ENCODE results near the gene ETS1.
A peak's percentile ranks its signal among the peaks of the same experiment; 100 is the strongest.
"Not testable (repeated sequence)": the region's sequence is repeated elsewhere in the genome, so short reads cannot be mapped to it uniquely, and the experiment has no call there.

The ETS1 gene

GRCh38 chr11:128462922-128463321, 124.4 kb downstream of the ETS1 start:
- no peak for DNase-seq (ENCODE audit: low spot score)

- DNase-seq (ENCODE audit: low spot score), result no peak
Measured at GRCh38 chr11:128462189-128462588, 125.2 kb downstream of the ETS1 start.

GRCh38 chr11:128458321-128458720, 129.0 kb downstream of the ETS1 start:
- no peak for DNase-seq (ENCODE audit: low spot score)

GRCh38 chr11:128457874-128458273, 129.5 kb downstream of the ETS1 start:
- DNase-seq (ENCODE audit: low spot score), result no peak

GRCh38 chr11:128456566-128457268, 130.6 kb downstream of the ETS1 start:
- DNase-seq (ENCODE audit: low spot score), result no peak

GRCh38 chr11:128455766-128456165, 131.6 kb downstream of the ETS1 start:
- DNase-seq (ENCODE audit: low spot score), result no peak

- DNase-seq (ENCODE audit: low spot score), result no peak
Measured at GRCh38 chr11:128453444-128454336, 133.7 kb downstream of the ETS1 start.

GRCh38 chr11:128451652-128452470, 135.5 kb downstream of the ETS1 start:
- peak; percentile 84 for DNase-seq (ENCODE audit: low spot score)

- no peak for DNase-seq (ENCODE audit: low spot score)
Measured at GRCh38 chr11:128450882-128451651, 136.3 kb downstream of the ETS1 start.

- not testable (repeated sequence) for DNase-seq (ENCODE audit: low spot score)
Measured at GRCh38 chr11:128450425-128450824, 136.9 kb downstream of the ETS1 start.

GRCh38 chr11:128448981-128449713, 138.2 kb downstream of the ETS1 start:
- no peak for DNase-seq (ENCODE audit: low spot score)

GRCh38 chr11:128448200-128448886, 139.0 kb downstream of the ETS1 start:
- no peak for DNase-seq (ENCODE audit: low spot score)

GRCh38 chr11:128447233-128447632, 140.1 kb downstream of the ETS1 start:
- DNase-seq (ENCODE audit: low spot score), result no peak

GRCh38 chr11:128445921-128446320, 141.4 kb downstream of the ETS1 start:
- DNase-seq (ENCODE audit: low spot score), result not testable (repeated sequence)

GRCh38 chr11:128437136-128437535, 150.2 kb downstream of the ETS1 start:
- DNase-seq (ENCODE audit: low spot score), result no peak

- DNase-seq (ENCODE audit: low spot score), result no peak
Measured at GRCh38 chr11:128434818-128435217, 152.5 kb downstream of the ETS1 start.

- no peak for DNase-seq (ENCODE audit: low spot score)
Measured at GRCh38 chr11:128434411-128434810, 152.9 kb downstream of the ETS1 start.

- no peak for DNase-seq (ENCODE audit: low spot score)
Measured at GRCh38 chr11:128432926-128433325, 154.4 kb downstream of the ETS1 start.

- no peak for DNase-seq (ENCODE audit: low spot score)
Measured at GRCh38 chr11:128431931-128432330, 155.4 kb downstream of the ETS1 start.

GRCh38 chr11:128428935-128429334, 158.4 kb downstream of the ETS1 start:
- no peak for DNase-seq (ENCODE audit: low spot score)
